SH-SY5Y (cell line): Measurements from ENCODE around the gene TBKBP1.

Experiments
- GATA2 ChIP-seq: IDR thresholded peaks from 2 replicates; pipeline ENCODE4 v1.6.1; 2011; ENCODE audit warnings: mild to moderate bottlenecking, low read depth, low read length
- GATA3 ChIP-seq: IDR thresholded peaks from 2 replicates; pipeline ENCODE4 v1.6.1; 2011; ENCODE audit warnings: low read depth, mild to moderate bottlenecking, low read length, moderate library complexity

- TF ChIP-seq GATA2 (no peak), GATA3 (no peak)
Observed at GRCh38 chr17:47720196-47720595, 26.2 kb downstream of the TBKBP1 start.
